ENCODE measurements around the gene TMEM132D.
A peak's percentile ranks its signal among the peaks of the same experiment; 100 is the strongest.

TMEM132D gene

GRCh38 chr12:129819391-129819790, 84.4 kb downstream of the TMEM132D start:
- no peak for DNase-seq

GRCh38 chr12:129815846-129816245, 88.0 kb downstream of the TMEM132D start:
- DNase-seq: no peak

GRCh38 chr12:129811963-129812362, 91.9 kb downstream of the TMEM132D start:
- no peak for DNase-seq

- no peak for DNase-seq
Observed at GRCh38 chr12:129807136-129807535, 96.7 kb downstream of the TMEM132D start.

- no peak for DNase-seq
Observed at GRCh38 chr12:129791396-129791795, 112.4 kb downstream of the TMEM132D start.

GRCh38 chr12:129790930-129791329, 112.9 kb downstream of the TMEM132D start:
- no peak for DNase-seq

GRCh38 chr12:129790331-129790730, 113.5 kb downstream of the TMEM132D start:
- DNase-seq: no peak

- DNase-seq: no peak
Observed at GRCh38 chr12:129789921-129790320, 113.9 kb downstream of the TMEM132D start.

GRCh38 chr12:129788506-129789084, 115.2 kb downstream of the TMEM132D start:
- no peak for DNase-seq

GRCh38 chr12:129779989-129780388, 123.8 kb downstream of the TMEM132D start:
- DNase-seq: no peak

GRCh38 chr12:129779033-129779432, 124.8 kb downstream of the TMEM132D start:
- no peak for DNase-seq

GRCh38 chr12:129776977-129777667, 126.7 kb downstream of the TMEM132D start:
- peak; percentile 37 for DNase-seq

GRCh38 chr12:129772501-129773493, 131.0 kb downstream of the TMEM132D start:
- DNase-seq: no peak

- peak; percentile 71 for DNase-seq
Observed at GRCh38 chr12:129771238-129771637, 132.6 kb downstream of the TMEM132D start.

- DNase-seq: no peak
Observed at GRCh38 chr12:129765719-129766118, 138.1 kb downstream of the TMEM132D start.

GRCh38 chr12:129762436-129762835, 141.4 kb downstream of the TMEM132D start:
- no peak for DNase-seq

GRCh38 chr12:129753586-129753985, 150.2 kb downstream of the TMEM132D start:
- no peak for DNase-seq

- no peak for DNase-seq
Observed at GRCh38 chr12:129750421-129750820, 153.4 kb downstream of the TMEM132D start.

- no peak for DNase-seq
Observed at GRCh38 chr12:129746318-129746717, 157.5 kb downstream of the TMEM132D start.

- DNase-seq: no peak
Observed at GRCh38 chr12:129729170-129729569, 174.7 kb downstream of the TMEM132D start.

GRCh38 chr12:129727100-129727499, 176.7 kb downstream of the TMEM132D start:
- no peak for DNase-seq

- no peak for DNase-seq
Observed at GRCh38 chr12:129723260-129723659, 180.6 kb downstream of the TMEM132D start.

GRCh38 chr12:129720618-129721017, 183.2 kb downstream of the TMEM132D start:
- no peak for DNase-seq

GRCh38 chr12:129719416-129719815, 184.4 kb downstream of the TMEM132D start:
- DNase-seq: no peak
